GM23338 (cell line): ENCODE data around the gene GTF2F1. TPM values are rescaled to one million over a fixed set of nuclear protein-coding genes. Genes with fewer than 3 reads are reported as not detected.

Experiments used
- ATAC-seq: fragments of 200-7000 bp; cut with Tn5 transposase; 3 replicates; pipeline ENCODE4 v1.9.1; 2020
- DNase-seq: peaks from one replicate; pipeline ENCODE4 v3.0.0-alpha.2; 2015; ENCODE audit warnings: low spot score
- H2AFZ ChIP-seq: fragments of 200-600 bp; sonication (generic); 2 replicates; pipeline ENCODE4 v1.8.0; 2016; ENCODE audit warnings: antibody characterized with exemption, mild to moderate bottlenecking, moderate library complexity
- H3F3A ChIP-seq: fragments of 200-600 bp; sonication (generic); replicated peaks from 2 replicates; pipeline ENCODE4 v1.8.0; 2017; ENCODE audit warnings: antibody characterized with exemption, mixed run types, low read depth
- H3K27ac ChIP-seq: fragments of 200-600 bp; sonication (generic); 2 replicates; pipeline ENCODE4 v1.6.1; 2016; ENCODE audit warnings: low read depth
- H3K27me3 ChIP-seq: fragments of 200-600 bp; sonication (generic); 2 replicates; pipeline ENCODE4 v1.8.0; 2016; ENCODE audit warnings: mild to moderate bottlenecking, mixed run types, moderate library complexity; ENCODE audit not compliant: insufficient read depth
- H3K36me3 ChIP-seq: fragments of 200-600 bp; sonication (generic); 2 replicates; pipeline ENCODE4 v1.8.0; 2016; ENCODE audit warnings: mild to moderate bottlenecking; ENCODE audit not compliant: insufficient read depth
- H3K4me1 ChIP-seq: fragments of 200-600 bp; sonication (generic); 2 replicates; pipeline ENCODE4 v1.8.0; 2016; ENCODE audit warnings: mild to moderate bottlenecking, moderate library complexity; ENCODE audit not compliant: insufficient read depth
- H3K4me2 ChIP-seq: fragments of 200-600 bp; sonication (generic); 2 replicates; pipeline ENCODE4 v1.7.1; 2017; ENCODE audit warnings: mixed run types
- H3K4me3 ChIP-seq: fragments of 200-600 bp; sonication (generic); 2 replicates; pipeline ENCODE4 v1.6.1; 2016; ENCODE audit warnings: mixed run types
- H3K79me2 ChIP-seq: fragments of 200-600 bp; sonication (generic); replicated peaks from 2 replicates; pipeline ENCODE4 v1.8.0; 2017; ENCODE audit warnings: mild to moderate bottlenecking; ENCODE audit not compliant: insufficient read depth
- H3K9me2 ChIP-seq: fragments of 200-600 bp; sonication (generic); 2 replicates; pipeline ENCODE4 v1.8.0; 2017; ENCODE audit not compliant: insufficient read depth
- H4K20me1 ChIP-seq: fragments of 200-600 bp; sonication (generic); replicated peaks from 2 replicates; pipeline ENCODE4 v1.8.0; 2017; ENCODE audit warnings: mild to moderate bottlenecking; ENCODE audit not compliant: insufficient read depth
- H3K27ac Mint-ChIP-seq: 2 replicates; pipeline ENCODE4 v1.8.0; 2020; ENCODE audit warnings: inconsistent platforms, mild to moderate bottlenecking, moderate library complexity, mixed read lengths
- H3K27me3 Mint-ChIP-seq: 3 replicates; pipeline ENCODE4 v1.8.0; 2022; ENCODE audit warnings: low read depth, mild to moderate bottlenecking, moderate library complexity, mixed read lengths, inconsistent platforms; ENCODE audit not compliant: insufficient read depth, poor library complexity
- H3K36me3 Mint-ChIP-seq: 3 replicates; pipeline ENCODE4 v1.8.0; 2021; ENCODE audit warnings: low read depth, mild to moderate bottlenecking, inconsistent platforms, moderate library complexity, mixed read lengths
- H3K4me1 Mint-ChIP-seq: 3 replicates; pipeline ENCODE4 v1.8.0; 2020; ENCODE audit warnings: mild to moderate bottlenecking, inconsistent platforms, mixed read lengths
- H3K4me3 Mint-ChIP-seq: 3 replicates; pipeline ENCODE4 v1.8.0; 2021; ENCODE audit warnings: moderate library complexity, mild to moderate bottlenecking, inconsistent platforms, mixed read lengths
- H3K9me3 Mint-ChIP-seq: 3 replicates; pipeline ENCODE4 v1.8.0; 2020; ENCODE audit warnings: moderate library complexity, mild to moderate bottlenecking, inconsistent platforms, mixed read lengths
- CREB1 ChIP-seq: fragments of 250-450 bp; sonication (Bioruptor Pico); IDR thresholded peaks from 2 replicates; pipeline ENCODE4 v1.5.0; 2020; ENCODE audit warnings: low read depth, mild to moderate bottlenecking, moderate library complexity
- EZH2 ChIP-seq: fragments of 200-600 bp; sonication (generic); IDR thresholded peaks from one replicate; pipeline ENCODE4 v1.8.0; 2017; ENCODE audit warnings: antibody characterized with exemption, mild to moderate bottlenecking, low read depth; ENCODE audit not compliant: unreplicated experiment
- EZH2phosphoT487 ChIP-seq: fragments of 200-600 bp; sonication (generic); IDR thresholded peaks from one replicate; pipeline ENCODE4 v1.8.1; 2018; ENCODE audit warnings: antibody characterized with exemption; ENCODE audit not compliant: unreplicated experiment
- JUNB ChIP-seq: IDR thresholded peaks from one replicate; pipeline ENCODE4 v1.6.1; 2016; ENCODE audit warnings: antibody characterized with exemption; ENCODE audit not compliant: unreplicated experiment
- NANOG ChIP-seq: IDR thresholded peaks from 2 replicates; pipeline ENCODE4 v1.6.1; 2016; ENCODE audit warnings: antibody characterized with exemption, borderline replicate concordance
- POLR2AphosphoS5 ChIP-seq: IDR thresholded peaks from 2 replicates; pipeline ENCODE4 v1.6.1; 2016; ENCODE audit warnings: antibody characterized with exemption, low read depth
- STAT1 ChIP-seq: IDR thresholded peaks from one replicate; pipeline ENCODE4 v1.6.1; 2016; ENCODE audit warnings: antibody characterized with exemption; ENCODE audit not compliant: unreplicated experiment
- ZNF114 ChIP-seq: fragments of 250-450 bp; sonication (Bioruptor Pico); IDR thresholded peaks from 2 replicates; pipeline ENCODE4 v1.5.0; 2020; ENCODE audit warnings: mild to moderate bottlenecking, moderate library complexity
- ZNF331 ChIP-seq: fragments of 250-450 bp; sonication (Bioruptor Pico); IDR thresholded peaks from 2 replicates; pipeline ENCODE4 v1.5.0; 2020; ENCODE audit warnings: low read depth, mild to moderate bottlenecking, moderate library complexity
- polyA plus RNA-seq: library from polyadenylated mRNA; unstranded; fragments of >200 nt; fragmentation: Nextera tagmentation; extraction: Ambion mirVana; gene quantifications from 2 replicates; pipeline ENCODE4 v1.2.1, GENCODE V29; 2016
- total RNA-seq: library from RNA; depleted of rRNA; stranded (reverse); fragments of >200 nt; shearing (Covaris generic); gene quantifications from 2 replicates; pipeline ENCODE4 v1.2.3, GENCODE V29; 2014
- TF ChIP-seq, protein P1 (sequence below), 2 experiments: fragments of 200-600 bp in 1 of 2; sonication (generic) in 1 of 2; conservative IDR thresholded peaks; 2 replicates each; pipeline versions ENCODE4 v1.5.1 to v1.6.1; 2016 to 2017; ENCODE audit warnings: antibody characterized with exemption in 2 of 2, low read depth in 2 of 2, mild to moderate bottlenecking in 2 of 2, moderate library complexity in 1 of 2
- TF ChIP-seq, protein P2 (sequence below): fragments of 250-450 bp; sonication (Bioruptor Pico); IDR thresholded peaks from 2 replicates; pipeline ENCODE4 v1.5.0; 2020; ENCODE audit warnings: mild to moderate bottlenecking, moderate library complexity
- TF ChIP-seq, protein P3 (sequence below): IDR thresholded peaks from one replicate; pipeline ENCODE4 v1.6.1; 2018; ENCODE audit warnings: antibody characterized with exemption; ENCODE audit not compliant: unreplicated experiment
- TF ChIP-seq, protein P4 (sequence below): IDR thresholded peaks from 2 replicates; pipeline ENCODE4 v1.6.1; 2016; ENCODE audit warnings: antibody characterized with exemption

Gene GTF2F1
- total and polyA plus RNA-seq, 2 experiments from 2014 or later, result 62.1 to 65.5 TPM

DNA sequence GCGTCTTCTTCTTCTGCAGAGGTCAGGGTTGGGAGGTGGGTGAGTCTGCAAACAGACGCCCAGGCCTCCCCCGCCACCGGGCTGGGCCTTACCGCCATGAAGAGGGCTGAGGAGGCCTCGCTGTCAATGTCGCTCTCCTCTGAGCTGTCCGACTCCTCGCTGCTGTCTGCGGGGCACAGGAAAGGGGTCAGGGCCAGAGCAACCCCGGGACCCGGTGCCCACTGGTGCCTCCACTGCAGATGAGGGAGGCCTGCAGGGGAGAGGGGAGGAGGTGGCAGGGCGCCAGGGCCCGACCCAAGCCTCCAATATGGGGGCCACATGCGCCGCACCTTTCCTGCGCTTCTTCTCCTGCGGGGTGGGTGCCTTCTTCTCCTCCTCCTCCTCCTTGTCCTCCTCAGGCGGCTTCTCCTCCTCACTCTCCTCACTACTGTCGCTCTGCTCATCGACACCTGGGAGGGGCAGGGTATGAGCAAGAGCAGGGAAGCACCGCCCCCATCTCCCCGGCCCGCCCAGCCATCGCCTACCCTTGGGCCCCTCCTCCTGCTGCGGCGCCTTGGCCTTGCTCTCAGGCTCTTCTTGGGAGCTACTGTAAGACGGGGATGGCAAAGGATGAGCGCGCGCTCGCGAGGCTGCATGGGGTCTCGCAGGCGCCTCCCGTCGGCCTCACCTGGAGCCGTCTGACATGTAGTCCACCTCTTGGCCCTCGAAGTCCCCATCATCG, 11.8 kb downstream of the GTF2F1 start:
- H3K4me1 Mint-ChIP-seq, result peaks cover 12% of the 10 kb centered on the region
- peaks cover 3% of the 10 kb centered on the region; the same call in 1 of the 2 replicates for H4K20me1 ChIP-seq
- no peaks in the 10 kb centered on the region for H3K9me2 ChIP-seq
- peaks cover 3% of the 10 kb centered on the region for H3K9me3 Mint-ChIP-seq
- H3K4me1 ChIP-seq, result no peaks in the 10 kb centered on the region
- no peak overlapping the region for H3K27ac ChIP-seq
- no peaks in the 10 kb centered on the region for H3K79me2 ChIP-seq
- H3K4me3 ChIP-seq, result no peak overlapping the region
- H2AFZ ChIP-seq, result no peak overlapping the region
- no peak; the same call in 2 of the 3 replicates for ATAC-seq
- no peak for DNase-seq
- no peaks in the 10 kb centered on the region for H3K27me3 ChIP-seq
- TF ChIP-seq NANOG, result no peak
- TF ChIP-seq, protein P1, sequence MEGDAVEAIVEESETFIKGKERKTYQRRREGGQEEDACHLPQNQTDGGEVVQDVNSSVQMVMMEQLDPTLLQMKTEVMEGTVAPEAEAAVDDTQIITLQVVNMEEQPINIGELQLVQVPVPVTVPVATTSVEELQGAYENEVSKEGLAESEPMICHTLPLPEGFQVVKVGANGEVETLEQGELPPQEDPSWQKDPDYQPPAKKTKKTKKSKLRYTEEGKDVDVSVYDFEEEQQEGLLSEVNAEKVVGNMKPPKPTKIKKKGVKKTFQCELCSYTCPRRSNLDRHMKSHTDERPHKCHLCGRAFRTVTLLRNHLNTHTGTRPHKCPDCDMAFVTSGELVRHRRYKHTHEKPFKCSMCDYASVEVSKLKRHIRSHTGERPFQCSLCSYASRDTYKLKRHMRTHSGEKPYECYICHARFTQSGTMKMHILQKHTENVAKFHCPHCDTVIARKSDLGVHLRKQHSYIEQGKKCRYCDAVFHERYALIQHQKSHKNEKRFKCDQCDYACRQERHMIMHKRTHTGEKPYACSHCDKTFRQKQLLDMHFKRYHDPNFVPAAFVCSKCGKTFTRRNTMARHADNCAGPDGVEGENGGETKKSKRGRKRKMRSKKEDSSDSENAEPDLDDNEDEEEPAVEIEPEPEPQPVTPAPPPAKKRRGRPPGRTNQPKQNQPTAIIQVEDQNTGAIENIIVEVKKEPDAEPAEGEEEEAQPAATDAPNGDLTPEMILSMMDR (conservative IDR thresholded peaks at IDR 0.05; ENCODE audit: low read depth in 2 of 2), result no peak
- TF ChIP-seq ZNF114 (CRISPR knock-in tag), result no peak
- no peak for TF ChIP-seq ZNF331 (CRISPR knock-in tag)
- TF ChIP-seq, protein P2, sequence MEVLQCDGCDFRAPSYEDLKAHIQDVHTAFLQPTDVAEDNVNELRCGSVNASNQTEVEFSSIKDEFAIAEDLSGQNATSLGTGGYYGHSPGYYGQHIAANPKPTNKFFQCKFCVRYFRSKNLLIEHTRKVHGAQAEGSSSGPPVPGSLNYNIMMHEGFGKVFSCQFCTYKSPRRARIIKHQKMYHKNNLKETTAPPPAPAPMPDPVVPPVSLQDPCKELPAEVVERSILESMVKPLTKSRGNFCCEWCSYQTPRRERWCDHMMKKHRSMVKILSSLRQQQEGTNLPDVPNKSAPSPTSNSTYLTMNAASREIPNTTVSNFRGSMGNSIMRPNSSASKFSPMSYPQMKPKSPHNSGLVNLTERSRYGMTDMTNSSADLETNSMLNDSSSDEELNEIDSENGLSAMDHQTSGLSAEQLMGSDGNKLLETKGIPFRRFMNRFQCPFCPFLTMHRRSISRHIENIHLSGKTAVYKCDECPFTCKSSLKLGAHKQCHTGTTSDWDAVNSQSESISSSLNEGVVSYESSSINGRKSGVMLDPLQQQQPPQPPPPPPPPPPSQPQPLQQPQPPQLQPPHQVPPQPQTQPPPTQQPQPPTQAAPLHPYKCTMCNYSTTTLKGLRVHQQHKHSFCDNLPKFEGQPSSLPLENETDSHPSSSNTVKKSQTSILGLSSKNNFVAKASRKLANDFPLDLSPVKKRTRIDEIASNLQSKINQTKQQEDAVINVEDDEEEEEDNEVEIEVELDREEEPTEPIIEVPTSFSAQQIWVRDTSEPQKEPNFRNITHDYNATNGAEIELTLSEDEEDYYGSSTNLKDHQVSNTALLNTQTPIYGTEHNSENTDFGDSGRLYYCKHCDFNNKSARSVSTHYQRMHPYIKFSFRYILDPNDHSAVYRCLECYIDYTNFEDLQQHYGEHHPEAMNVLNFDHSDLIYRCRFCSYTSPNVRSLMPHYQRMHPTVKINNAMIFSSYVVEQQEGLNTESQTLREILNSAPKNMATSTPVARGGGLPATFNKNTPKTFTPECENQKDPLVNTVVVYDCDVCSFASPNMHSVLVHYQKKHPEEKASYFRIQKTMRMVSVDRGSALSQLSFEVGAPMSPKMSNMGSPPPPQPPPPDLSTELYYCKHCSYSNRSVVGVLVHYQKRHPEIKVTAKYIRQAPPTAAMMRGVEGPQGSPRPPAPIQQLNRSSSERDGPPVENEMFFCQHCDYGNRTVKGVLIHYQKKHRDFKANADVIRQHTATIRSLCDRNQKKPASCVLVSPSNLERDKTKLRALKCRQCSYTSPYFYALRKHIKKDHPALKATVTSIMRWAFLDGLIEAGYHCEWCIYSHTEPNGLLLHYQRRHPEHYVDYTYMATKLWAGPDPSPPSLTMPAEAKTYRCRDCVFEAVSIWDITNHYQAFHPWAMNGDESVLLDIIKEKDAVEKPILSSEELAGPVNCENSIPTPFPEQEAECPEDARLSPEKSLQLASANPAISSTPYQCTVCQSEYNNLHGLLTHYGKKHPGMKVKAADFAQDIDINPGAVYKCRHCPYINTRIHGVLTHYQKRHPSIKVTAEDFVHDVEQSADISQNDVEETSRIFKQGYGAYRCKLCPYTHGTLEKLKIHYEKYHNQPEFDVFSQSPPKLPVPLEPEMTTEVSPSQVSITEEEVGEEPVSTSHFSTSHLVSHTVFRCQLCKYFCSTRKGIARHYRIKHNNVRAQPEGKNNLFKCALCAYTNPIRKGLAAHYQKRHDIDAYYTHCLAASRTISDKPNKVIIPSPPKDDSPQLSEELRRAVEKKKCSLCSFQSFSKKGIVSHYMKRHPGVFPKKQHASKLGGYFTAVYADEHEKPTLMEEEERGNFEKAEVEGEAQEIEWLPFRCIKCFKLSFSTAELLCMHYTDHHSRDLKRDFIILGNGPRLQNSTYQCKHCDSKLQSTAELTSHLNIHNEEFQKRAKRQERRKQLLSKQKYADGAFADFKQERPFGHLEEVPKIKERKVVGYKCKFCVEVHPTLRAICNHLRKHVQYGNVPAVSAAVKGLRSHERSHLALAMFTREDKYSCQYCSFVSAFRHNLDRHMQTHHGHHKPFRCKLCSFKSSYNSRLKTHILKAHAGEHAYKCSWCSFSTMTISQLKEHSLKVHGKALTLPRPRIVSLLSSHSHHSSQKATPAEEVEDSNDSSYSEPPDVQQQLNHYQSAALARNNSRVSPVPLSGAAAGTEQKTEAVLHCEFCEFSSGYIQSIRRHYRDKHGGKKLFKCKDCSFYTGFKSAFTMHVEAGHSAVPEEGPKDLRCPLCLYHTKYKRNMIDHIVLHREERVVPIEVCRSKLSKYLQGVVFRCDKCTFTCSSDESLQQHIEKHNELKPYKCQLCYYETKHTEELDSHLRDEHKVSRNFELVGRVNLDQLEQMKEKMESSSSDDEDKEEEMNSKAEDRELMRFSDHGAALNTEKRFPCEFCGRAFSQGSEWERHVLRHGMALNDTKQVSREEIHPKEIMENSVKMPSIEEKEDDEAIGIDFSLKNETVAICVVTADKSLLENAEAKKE, result no peak
- TF ChIP-seq EZH2phosphoT487, result no peak
- no peak for TF ChIP-seq EZH2
- TF ChIP-seq STAT1, result no peak
- TF ChIP-seq, protein P3, sequence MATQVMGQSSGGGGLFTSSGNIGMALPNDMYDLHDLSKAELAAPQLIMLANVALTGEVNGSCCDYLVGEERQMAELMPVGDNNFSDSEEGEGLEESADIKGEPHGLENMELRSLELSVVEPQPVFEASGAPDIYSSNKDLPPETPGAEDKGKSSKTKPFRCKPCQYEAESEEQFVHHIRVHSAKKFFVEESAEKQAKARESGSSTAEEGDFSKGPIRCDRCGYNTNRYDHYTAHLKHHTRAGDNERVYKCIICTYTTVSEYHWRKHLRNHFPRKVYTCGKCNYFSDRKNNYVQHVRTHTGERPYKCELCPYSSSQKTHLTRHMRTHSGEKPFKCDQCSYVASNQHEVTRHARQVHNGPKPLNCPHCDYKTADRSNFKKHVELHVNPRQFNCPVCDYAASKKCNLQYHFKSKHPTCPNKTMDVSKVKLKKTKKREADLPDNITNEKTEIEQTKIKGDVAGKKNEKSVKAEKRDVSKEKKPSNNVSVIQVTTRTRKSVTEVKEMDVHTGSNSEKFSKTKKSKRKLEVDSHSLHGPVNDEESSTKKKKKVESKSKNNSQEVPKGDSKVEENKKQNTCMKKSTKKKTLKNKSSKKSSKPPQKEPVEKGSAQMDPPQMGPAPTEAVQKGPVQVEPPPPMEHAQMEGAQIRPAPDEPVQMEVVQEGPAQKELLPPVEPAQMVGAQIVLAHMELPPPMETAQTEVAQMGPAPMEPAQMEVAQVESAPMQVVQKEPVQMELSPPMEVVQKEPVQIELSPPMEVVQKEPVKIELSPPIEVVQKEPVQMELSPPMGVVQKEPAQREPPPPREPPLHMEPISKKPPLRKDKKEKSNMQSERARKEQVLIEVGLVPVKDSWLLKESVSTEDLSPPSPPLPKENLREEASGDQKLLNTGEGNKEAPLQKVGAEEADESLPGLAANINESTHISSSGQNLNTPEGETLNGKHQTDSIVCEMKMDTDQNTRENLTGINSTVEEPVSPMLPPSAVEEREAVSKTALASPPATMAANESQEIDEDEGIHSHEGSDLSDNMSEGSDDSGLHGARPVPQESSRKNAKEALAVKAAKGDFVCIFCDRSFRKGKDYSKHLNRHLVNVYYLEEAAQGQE, result no peak
- TF ChIP-seq, protein P4, sequence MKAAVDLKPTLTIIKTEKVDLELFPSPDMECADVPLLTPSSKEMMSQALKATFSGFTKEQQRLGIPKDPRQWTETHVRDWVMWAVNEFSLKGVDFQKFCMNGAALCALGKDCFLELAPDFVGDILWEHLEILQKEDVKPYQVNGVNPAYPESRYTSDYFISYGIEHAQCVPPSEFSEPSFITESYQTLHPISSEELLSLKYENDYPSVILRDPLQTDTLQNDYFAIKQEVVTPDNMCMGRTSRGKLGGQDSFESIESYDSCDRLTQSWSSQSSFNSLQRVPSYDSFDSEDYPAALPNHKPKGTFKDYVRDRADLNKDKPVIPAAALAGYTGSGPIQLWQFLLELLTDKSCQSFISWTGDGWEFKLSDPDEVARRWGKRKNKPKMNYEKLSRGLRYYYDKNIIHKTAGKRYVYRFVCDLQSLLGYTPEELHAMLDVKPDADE, result no peak
- no peak for TF ChIP-seq JUNB
- no peak for TF ChIP-seq CREB1
- no peak for TF ChIP-seq POLR2AphosphoS5
- H3K36me3 ChIP-seq, result peaks cover 15% of the 10 kb centered on the region
- peaks cover 73% of the 10 kb centered on the region for H3K36me3 Mint-ChIP-seq
- no peak overlapping the region for H3K27ac Mint-ChIP-seq
- H3K27me3 Mint-ChIP-seq, result peaks cover 7% of the 10 kb centered on the region
- no peak overlapping the region for H3K4me2 ChIP-seq
- no peak overlapping the region for H3K4me3 Mint-ChIP-seq
- no peaks in the 10 kb centered on the region for H3F3A ChIP-seq
